ENCODE data around the gene RHCG.

Gene RHCG

GRCh38 chr15:89450076-89451006 lies 46.0 kb downstream of the RHCG start:
- no peak for TF ChIP-seq CTCF (IDR thresholded peaks at IDR 0.05)
- no peak for TF ChIP-seq ZFX (IDR thresholded peaks at IDR 0.05; ENCODE audit: borderline replicate concordance)
- no peak overlapping the region for H3K27ac ChIP-seq

GRCh38 chr15:89448825-89449224 lies 47.6 kb downstream of the RHCG start:
- H3K27ac ChIP-seq: no peak overlapping the region
- TF ChIP-seq CTCF (IDR thresholded peaks at IDR 0.05): no peak
- TF ChIP-seq ZFX (IDR thresholded peaks at IDR 0.05; ENCODE audit: borderline replicate concordance): no peak

- H3K27ac ChIP-seq: no peak overlapping the region
- TF ChIP-seq CTCF (IDR thresholded peaks at IDR 0.05): no peak
- no peak for TF ChIP-seq ZFX (IDR thresholded peaks at IDR 0.05; ENCODE audit: borderline replicate concordance)
Observed at GRCh38 chr15:89447676-89448075, 48.7 kb downstream of the RHCG start.

- no peak overlapping the region for H3K27ac ChIP-seq
- TF ChIP-seq CTCF (IDR thresholded peaks at IDR 0.05) (no peak), ZFX (IDR thresholded peaks at IDR 0.05; ENCODE audit: borderline replicate concordance) (no peak)
Observed at GRCh38 chr15:89446255-89446891, 50.0 kb downstream of the RHCG start.

GRCh38 chr15:89445518-89445917 lies 50.9 kb downstream of the RHCG start:
- H3K27ac ChIP-seq: no peak overlapping the region
- no peak for TF ChIP-seq CTCF (IDR thresholded peaks at IDR 0.05)
- TF ChIP-seq ZFX (IDR thresholded peaks at IDR 0.05; ENCODE audit: borderline replicate concordance): no peak

GRCh38 chr15:89444241-89445225 lies 51.9 kb downstream of the RHCG start:
- H3K27ac ChIP-seq: no peak overlapping the region
- TF ChIP-seq ZFX (IDR thresholded peaks at IDR 0.05; ENCODE audit: borderline replicate concordance) (no peak), CTCF (IDR thresholded peaks at IDR 0.05) (no peak)

Measured in 22Rv1 (cell line).